LNCaP clone FGC (cell line): Measurements from ENCODE around the gene CUL9.

Source experiments
- DNase-seq: peaks from one replicate; pipeline ENCODE4 v3.0.0-alpha.2; 2011; ENCODE audit warnings: low read depth
- H3K4me3 ChIP-seq: 2 replicates; pipeline ENCODE4 v1.5.1; 2011; ENCODE audit warnings: mild to moderate bottlenecking, low read depth, low read length, control low read depth
- TF ChIP-seq, protein P1 (sequence below): IDR thresholded peaks from 2 replicates; pipeline ENCODE4 v1.5.1; 2012; ENCODE audit warnings: mild to moderate bottlenecking; ENCODE audit not compliant: control insufficient read depth, insufficient read depth; ENCODE audit errors: extremely low read depth

The CUL9 gene

DNA sequence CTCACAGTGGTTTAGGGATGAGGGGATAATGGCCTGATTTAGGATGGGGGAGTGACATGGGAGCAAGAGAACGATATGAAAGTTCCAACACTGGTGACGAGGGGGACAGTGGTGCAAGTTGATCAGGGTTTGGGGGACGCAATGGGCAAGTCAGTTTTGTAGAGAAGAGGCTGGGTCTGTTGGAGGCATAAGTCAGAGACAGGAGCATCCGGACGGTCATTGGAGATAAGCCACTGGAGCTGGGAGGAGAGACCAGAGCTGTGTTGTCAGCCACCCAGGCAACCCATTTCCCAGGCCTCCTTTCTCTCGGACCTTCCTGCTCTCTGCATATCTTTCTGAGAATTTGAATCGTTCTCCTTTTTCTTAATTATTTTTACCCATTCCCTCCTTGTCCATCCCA is 37.8 kb downstream of the CUL9 start:
- TF ChIP-seq, protein P1, sequence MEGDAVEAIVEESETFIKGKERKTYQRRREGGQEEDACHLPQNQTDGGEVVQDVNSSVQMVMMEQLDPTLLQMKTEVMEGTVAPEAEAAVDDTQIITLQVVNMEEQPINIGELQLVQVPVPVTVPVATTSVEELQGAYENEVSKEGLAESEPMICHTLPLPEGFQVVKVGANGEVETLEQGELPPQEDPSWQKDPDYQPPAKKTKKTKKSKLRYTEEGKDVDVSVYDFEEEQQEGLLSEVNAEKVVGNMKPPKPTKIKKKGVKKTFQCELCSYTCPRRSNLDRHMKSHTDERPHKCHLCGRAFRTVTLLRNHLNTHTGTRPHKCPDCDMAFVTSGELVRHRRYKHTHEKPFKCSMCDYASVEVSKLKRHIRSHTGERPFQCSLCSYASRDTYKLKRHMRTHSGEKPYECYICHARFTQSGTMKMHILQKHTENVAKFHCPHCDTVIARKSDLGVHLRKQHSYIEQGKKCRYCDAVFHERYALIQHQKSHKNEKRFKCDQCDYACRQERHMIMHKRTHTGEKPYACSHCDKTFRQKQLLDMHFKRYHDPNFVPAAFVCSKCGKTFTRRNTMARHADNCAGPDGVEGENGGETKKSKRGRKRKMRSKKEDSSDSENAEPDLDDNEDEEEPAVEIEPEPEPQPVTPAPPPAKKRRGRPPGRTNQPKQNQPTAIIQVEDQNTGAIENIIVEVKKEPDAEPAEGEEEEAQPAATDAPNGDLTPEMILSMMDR, result no peak
- no peak for DNase-seq
- H3K4me3 ChIP-seq, result no peak overlapping the region

DNA sequence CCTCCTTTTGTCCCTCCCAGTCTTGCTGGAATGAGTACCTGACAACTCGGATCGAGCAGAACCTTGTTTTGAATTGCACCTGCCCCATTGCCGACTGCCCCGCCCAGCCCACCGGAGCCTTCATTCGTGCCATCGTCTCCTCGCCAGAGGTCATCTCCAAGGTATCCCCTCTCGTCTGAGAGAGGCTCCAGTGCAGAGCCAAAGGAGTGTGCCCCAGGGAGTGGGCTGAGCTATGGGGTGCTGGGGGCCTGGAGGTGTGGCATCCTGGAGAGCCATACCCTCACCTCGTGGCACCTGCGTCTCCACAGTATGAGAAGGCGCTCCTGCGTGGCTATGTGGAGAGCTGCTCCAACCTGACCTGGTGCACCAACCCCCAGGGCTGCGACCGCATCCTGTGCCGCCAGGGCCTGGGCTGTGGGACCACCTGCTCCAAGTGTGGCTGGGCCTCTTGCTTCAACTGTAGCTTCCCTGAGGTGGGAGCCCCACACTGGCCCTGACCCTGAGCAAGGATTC is 38.5 kb downstream of the CUL9 start:
- TF ChIP-seq, protein P1, result no peak
- no peak overlapping the region for H3K4me3 ChIP-seq
- no peak for DNase-seq

DNA sequence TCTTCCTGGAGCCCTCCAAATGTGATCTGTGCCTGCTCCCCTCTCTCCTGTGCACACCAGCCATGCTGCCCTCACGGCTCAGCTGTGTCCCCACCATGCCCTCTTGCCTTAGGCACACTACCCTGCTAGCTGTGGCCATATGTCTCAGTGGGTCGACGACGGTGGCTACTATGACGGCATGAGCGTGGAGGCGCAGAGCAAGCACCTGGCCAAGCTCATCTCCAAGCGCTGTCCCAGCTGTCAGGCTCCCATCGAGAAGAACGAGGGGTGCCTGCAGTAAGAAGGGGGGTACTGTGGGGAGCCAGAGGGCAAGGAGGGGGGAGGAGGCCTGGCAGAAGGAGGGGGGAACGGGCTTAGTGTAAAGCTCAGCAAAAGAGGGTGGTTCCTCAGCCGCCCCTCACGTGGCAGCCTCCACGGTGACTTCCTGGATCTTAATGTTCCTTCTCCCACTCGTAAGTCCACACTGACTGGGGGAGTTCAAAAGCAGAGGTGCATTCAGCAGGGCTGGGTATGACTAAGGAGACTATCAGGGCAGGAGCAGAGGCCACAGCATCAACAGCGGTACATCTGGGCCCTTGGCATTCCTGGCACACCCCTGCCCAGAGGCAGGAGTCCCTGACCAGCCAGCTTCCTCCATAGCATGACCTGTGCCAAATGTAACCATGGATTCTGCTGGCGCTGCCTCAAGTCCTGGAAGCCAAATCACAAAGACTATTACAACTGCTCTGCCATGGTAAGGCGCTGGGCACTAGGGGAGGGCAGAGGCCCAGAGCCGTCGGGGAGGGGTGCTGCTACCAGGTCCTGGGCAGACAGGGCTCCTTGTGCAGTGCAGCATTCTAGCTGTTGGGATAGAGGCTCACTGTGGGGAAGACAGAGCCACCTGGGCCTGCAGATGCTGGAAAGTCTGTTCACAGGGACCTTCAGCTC is 39.3 kb downstream of the CUL9 start:
- H3K4me3 ChIP-seq, result no peak overlapping the region
- no peak for DNase-seq
- TF ChIP-seq, protein P1, result no peak

DNA sequence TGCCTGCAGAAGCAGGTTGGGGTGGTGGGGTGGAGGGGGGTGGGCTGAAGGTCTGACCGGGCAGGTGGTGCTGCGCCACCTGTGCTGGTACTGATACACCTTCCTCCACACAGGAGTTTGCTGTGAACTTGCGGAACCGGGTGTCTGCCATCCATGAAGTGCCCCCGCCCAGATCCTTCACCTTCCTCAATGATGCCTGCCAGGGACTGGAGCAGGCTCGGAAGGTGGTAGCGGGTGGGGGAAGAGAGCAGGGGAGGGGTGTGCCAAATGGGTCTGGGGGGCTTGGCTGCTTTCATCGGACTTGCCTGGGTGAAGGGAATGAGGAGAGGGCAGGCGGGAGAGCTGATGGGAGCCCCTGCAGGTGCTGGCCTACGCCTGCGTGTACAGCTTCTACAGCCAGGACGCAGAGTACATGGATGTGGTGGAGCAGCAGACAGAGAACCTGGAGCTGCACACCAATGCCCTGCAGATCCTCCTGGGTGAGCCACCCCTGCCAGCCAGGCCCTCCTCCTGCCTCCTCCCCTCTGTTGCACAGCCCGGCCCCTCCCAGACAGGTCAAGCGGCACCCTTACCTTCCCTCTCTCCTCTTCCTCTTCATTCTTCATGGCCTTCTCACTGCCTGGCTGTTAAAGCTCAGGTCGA is 40.5 kb downstream of the CUL9 start:
- DNase-seq, result no peak
- H3K4me3 ChIP-seq, result no peak overlapping the region
- TF ChIP-seq, protein P1, result no peak

DNA sequence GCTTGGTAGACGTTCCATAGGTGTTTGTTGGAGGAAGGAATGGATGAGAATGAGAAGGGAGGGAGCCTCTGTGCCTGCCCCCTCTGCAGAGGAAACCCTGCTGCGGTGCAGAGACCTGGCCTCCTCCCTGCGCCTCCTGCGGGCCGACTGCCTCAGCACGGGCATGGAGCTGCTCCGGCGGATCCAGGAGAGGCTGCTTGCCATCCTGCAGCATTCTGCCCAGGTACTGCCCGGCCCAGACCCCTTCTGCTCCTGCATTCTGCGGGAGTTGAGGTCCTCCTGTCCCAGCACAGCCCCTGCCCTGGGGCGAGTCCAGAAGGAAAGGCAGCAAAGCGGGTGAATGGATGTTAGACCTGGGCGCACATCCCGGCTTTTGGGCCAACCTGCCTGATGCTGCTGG is 41.2 kb downstream of the CUL9 start:
- TF ChIP-seq, protein P1, result no peak
- no peak for DNase-seq
- no peak overlapping the region for H3K4me3 ChIP-seq

DNA sequence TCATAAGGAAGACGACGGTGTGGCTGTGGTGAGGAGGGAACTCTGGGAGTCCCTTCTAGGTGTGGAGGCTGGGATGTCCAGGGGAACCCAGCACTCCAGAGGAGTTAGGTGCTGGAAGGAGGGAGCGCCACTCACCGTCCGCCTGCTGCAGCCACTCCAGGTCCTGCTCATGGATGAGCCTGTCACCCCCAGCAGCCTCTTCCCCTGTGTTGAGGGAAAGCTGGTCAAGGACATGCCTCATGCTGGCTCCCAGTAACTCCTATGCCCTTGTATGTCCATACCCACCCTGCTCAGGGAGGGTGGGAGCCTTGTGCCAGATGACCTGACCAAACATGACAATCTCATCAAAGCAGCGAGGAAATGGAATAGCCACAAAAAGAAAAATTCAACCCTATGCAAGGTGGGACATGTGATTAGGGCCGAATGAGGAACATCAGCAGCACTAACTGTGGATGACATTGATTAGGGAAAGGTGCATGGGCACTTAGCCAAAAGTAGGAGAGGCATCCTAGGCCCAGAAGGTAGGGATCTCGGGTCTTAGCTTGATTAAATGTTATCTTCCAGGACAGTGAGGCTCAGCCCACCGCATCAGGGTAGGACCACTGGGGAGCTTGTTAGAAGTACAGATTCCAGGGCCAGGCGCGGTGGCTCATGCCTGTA is 44.3 kb downstream of the CUL9 start:
- no peak for DNase-seq
- TF ChIP-seq, protein P1, result no peak
- no peak overlapping the region for H3K4me3 ChIP-seq
